Embryonic facial prominence (tissue), 1 donor: ENCODE results near the gene BCKDHA.
"Not testable (repeated sequence)": the region's sequence is repeated elsewhere in the genome, so short reads cannot be mapped to it uniquely, and the experiment has no call there.

Source experiments
- DNase-seq: peaks from one replicate; pipeline ENCODE4 v3.0.0-alpha.2; 2016; ENCODE audit errors: extremely low spot score

BCKDHA gene

DNA sequence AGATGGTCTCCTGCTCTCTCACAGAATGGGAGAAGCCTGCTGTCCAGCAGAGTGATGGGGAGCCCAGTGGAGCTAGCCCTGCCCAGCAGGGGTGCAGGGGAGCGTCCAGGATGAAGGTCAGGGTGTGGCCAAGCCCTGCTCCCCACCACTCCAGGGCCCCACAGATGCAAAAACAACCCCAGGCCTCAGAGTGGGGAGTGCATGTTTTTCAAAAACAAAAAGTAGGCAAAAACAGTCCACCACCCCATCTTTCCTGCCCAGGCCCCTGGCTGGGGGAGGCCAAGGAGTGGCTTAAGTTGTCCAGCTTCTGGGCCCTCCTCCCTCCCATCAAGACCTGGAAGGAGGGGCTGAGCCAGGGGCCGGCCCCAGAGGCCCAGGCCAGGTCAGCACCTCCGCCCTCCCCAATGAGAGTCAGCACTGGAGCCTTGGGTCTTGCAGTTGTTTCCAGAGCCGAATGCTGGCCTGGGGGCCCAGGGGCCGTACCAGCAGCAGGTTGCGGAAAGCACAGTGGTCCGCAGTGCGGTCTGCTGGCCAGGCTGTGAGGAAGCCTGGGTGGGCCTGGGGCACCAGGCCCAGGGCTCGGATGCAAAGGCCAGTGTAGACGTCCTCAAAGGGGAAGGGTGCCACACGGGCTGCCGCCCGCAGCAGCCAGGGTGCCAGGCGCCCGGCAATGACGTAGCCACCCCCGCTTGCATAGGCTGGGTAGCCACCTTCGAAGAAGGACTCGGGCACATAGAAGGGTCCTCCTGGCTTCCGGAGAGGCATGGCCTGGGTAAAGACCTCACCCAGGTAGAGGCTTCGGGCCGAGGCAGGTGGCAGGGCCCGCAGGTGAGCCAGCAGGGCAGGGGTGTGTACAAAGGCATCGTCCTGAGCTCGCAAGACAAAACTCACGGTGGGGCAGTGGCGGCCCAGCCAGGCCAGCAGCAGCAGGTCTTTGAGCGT is 27.8 kb downstream of the BCKDHA start:
- DNase-seq, result no peak

DNA sequence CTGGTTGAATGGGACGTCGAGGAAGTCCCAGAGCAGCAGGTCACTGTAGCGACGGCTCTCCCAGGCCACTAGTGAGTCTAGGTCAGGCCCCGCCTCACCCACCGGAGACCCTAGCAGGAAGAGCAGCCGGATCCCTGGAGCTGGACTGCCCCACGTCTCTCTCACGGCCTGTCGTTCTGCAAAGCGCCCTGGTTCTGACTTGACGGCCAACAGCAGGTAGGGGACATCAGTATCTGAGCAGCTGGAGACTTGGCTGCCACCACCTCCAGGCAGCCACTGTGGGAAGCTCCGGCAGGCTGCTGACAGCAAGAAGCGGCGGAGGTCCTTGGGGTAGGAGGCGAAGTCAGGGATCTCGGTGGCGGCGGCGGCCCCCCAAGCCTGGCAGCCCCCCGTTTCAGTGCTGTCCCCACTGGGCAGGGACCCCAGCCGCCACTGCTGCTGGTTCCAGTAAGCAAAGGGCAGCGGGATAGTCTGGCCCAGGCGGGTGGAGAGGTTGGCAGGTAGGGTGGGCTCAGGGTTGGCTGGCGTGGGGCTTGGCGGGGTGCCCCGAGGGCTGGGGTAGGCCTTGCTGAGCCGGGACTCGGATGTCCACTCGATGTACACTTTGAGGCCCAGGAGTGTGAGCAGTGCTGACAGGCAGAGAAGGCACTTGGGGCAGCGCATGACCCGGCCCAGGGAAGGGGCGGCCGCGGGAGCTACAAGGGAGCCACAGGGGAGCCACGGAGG is 28.7 kb downstream of the BCKDHA start:
- no peak for DNase-seq

DNA sequence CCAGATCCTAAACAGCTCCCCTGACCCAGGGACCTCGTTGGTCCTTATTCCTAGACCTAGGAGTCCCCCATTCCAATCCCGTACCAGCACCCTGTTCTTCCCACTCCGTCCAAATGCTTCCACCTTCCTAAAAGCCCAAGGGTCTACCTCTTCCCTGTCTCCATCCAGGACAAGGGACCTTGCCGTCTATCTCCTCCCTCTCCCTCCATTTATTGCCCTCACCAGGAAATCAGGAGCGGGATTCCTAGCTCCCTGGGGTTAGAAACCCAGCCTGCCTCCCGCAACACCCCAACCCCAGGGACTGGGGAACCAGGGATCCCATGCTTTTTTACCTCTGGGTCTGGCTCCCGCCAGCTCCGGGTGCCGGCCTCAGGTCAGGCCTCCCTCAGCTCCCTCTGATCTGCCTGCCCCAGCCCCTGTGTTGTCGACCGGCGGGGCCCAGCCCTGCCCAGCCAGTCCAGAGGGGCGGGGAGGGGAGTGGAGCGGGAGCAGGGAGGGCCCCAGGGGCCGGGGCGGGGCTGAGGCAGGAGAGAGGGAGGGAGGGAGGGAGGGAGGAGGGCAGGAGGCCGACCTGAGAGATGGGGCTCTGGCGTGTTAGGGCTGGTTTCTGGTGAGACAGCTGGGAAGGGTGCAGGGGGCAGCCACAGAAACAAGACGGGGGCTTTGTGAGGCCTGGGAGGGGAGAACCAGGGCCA is 29.5 kb downstream of the BCKDHA start, which contains the start of gene B3GNT8:
TSS of gene B3GNT8 (minus strand) at position 423 of the 695 bp plus-strand sequence. CDS start 596 bp downstream, outside the sequence.
- no peak for DNase-seq

DNA sequence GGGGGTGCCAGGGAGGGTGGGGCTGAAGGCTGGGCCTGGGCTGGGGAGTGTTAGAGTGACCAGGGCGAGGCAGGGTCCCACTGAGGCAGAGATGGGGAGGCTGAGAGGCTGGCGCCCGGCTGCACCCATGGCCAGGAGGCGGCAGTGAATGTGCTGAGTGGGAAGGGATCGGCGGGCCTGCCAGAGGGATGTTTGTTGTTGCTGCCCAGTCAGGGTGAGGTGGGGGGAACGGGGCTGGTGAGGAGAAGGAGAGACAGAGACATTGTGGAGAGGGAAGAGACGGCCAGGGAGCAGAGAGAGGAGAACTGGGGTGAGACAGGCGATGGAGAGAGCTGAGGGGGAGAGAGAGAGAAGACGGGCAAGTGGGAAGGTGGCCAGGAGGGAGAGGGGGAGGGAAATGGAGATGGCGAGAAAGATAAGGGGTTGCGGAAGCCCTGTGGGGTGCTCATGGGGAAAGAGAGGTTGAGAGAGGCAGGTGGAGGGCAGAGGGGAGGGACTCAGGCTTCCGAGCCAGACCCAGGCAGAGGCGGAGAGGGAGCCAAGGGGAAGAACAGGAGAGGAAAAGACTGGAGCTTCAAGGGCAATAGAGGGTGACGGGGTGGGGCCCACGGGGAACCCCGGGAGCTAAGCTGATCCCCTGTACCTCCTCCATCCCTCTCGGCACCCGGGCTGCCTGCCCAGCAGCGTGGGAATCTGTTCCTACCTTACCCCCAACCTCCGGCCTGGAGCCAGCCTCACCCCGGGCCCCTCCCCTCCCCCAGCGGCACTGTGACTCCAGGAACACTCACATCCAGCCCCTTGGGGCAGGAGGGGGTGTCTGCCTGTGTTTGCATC is 30.2 kb downstream of the BCKDHA start:
- DNase-seq, result peak; percentile 18

DNA sequence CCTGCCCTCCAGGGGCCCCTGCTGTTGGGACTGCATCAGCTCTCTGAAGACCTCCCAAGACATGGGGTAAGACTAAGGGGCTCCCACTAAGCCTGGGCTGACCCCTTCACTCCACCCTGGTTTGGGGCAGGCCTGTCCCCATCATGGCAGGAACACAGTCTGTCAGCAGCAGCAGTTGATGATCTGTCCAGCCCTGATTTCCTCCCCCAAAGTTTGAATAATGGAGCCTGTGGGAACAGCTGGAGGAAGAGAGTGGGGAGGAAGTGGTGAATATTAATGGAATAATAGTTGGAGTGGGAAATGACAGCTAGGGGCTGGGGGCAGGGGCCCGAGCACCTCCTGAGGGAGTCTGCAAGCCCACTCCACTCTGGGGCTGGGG is 30.9 kb downstream of the BCKDHA start:
- DNase-seq, result no peak

DNA sequence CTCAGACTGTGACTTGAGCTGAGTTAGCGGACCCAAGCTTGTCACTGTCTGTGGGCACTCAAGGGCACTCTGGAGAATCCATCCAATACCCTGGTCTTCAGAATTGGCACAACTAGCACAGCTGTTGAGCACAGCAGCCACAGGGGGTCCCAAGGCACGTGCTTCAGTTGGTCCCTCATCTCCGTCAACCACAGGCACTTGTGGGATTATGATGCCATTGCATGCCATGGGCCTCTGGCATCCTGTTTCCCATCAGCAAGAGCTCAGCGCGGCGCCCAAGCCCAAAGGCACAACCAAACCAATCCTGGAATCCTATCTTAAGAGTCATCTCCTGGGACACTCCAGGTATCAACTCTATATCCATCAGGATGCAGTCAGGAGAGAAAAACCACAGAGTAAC is 33.3 kb downstream of the BCKDHA start:
- no peak for DNase-seq

DNA sequence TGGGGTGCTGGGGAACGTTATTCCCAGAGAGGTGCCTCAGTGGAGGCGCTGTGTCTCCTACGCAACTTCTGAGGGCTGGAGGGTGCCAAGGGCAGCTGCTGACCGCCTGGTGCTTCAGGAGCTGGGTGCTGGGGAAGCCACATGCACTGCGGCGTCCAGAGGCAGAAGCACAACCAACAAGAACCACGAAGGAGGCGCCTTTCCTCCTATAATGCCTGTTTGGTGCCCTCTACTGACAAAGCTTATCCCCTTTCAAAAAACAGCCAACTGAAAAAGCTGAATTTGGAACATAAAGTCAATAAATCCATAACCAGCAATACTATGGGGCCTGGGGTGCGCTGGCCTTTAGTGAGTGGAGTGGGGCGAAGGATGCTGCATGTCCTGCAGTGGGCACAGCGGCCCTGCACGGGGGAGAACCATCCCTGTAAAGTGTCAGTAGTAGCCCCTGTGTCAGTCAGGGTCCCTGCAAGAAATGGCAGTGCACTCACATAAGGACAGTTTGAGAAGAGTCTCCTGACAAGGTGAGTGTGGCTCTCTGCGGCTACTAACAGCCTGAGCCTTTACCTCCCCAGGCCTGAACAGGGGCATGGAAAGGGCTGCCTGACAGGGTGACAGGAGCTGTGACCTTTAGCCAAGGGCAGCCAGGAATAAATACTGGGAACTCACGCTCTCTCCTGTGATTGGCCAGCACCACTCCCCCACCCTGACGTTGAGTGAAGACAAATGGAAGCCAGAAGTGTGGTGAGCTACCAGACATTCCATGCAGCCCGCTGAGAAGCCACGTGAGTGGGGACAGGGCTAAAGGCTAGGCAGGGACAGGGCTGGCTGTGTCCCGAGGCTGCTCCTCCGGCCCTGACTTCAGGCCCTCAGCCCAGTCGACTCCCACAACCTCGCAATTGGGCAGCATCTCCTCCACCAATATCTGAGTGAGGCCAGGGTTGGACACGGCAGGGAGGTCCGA is 34.1 kb downstream of the BCKDHA start:
- no peak for DNase-seq

DNA sequence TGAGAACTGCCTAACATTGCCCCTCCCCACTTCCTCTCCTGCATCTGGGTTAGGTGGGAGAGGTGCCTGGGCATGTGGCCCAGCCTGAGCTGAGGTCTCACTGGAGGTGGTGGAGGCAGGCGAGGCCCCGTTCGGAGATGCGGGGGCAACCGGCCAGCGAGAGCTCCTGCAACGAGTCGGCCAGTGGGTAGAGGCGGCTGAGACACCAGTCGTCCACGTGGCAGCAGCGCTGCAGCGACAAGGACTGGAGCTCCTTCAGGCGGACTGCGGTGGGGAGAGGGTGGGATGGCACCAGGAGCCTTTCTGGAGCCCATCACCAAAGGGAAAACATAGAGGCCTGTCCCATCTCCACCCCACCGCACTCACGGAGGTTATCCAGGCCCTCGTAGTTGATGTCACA is 35.6 kb downstream of the BCKDHA start:
- DNase-seq, result no peak

DNA sequence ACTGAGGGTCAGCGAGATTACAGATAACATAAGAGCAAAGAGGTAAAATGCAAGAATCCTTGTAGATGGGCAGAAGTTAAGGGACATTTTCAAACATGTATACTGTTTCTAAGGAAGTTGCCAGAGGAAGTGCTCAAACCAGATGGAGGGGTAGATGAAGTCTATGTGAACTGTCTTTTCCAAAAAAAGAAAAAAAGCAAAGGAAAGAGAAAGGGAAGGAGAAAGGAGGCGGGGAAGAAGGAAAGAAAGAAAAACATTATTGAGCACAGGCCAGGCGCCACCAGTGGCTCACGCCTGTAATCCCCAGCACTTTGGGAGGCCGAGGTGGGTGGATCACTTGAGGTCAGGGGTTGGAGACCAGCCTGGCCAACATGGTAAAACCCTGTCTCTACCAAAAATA is 36.8 kb downstream of the BCKDHA start:
- DNase-seq, result no peak

DNA sequence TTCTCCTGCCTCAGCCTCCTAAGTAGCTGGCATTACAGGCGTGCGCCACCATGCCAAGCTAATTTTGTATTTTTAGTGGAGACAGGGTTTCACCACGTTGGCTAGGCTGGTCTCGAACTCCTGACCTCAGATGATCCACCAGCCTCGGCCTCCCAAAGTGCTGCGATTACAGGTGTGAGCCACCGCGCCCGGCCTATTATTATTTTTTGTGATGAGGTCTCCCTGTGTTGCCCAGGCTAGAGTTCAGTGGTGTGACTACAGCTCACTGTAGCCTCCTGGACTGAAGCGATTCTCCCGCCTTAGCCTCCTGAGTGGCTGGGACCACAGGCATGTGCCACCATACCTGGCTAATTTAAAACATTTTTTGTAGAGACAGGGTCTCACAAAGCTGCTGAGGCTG is 37.8 kb downstream of the BCKDHA start:
- not testable (repeated sequence) for DNase-seq

DNA sequence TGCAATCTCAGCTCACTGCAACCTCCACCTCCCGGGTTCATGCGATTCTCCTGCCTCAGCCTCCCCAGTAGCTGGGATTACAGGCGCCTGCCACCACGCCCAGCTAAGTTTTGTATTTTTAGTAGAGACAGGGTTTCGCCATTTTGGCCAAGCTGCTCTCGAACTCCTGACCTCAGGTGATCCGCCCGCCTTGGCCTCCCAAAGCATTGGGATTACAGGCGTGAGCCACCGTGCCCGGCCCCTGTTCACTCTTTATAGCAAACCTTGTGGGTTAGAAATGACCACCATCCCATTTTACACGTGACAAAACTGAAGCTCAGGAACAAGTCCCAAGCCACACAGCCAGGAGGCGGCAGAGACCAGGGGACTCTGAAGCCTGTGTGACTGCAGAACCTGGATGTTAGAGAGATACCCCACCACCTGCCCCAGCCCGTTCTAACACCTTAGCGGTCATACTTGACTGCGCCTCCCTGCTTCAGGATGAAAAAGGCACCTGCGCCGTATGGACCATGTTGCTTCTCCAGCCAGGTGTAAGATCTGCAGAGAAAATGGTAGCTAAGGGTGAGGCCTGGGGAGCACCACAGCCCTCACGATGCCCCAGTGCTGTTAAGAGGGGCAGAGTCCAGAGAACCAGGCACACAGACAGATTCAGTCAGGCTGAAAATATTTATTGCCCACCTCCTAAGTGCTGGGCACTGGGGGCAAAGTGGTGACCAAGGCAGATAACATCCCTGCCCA is 38.5 kb downstream of the BCKDHA start:
- DNase-seq, result no peak

DNA sequence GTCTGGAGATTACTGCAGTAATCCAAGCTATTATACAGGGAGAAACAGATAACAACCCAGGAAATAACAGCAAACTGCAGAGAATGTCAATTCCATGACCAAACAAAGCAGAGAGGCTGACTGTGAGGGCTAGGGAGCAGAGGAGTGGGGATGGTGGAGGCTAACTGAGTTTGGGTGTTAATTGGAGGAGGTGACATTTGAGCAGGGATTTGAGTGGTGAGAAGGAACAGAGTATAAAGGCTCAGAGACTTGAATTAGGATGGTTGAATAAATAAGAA is 39.0 kb downstream of the BCKDHA start:
- no peak for DNase-seq

DNA sequence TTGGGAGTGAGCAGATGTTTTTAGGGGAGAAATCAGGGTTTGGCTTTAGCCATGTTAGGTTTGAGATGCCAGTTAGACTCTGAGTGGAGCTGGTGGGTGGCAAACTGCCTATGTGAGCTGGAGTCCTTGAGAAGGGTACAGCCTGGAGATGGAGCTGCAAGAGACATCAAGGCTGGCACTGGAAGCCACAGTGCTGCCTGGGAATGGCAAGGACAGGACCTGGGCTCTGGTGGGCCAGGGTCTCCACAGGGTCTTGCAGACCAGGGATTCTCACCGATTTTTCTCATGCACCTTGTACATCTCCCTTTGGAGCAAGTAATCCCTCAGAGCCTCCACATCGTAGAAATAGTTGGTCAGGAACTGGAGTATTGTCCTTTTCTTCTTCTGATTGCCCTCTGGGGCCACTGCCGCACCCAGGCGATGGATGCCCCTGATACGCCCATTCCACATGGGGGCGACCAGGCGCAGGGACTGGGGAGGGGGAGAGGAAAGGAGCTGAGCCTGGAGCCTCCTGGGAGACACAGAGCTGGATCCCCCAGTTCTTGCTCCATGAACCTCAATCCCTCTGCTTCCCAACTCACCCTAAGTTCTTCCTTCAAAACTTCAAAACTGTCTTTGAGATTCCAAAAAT is 40.4 kb downstream of the BCKDHA start:
- DNase-seq, result no peak

DNA sequence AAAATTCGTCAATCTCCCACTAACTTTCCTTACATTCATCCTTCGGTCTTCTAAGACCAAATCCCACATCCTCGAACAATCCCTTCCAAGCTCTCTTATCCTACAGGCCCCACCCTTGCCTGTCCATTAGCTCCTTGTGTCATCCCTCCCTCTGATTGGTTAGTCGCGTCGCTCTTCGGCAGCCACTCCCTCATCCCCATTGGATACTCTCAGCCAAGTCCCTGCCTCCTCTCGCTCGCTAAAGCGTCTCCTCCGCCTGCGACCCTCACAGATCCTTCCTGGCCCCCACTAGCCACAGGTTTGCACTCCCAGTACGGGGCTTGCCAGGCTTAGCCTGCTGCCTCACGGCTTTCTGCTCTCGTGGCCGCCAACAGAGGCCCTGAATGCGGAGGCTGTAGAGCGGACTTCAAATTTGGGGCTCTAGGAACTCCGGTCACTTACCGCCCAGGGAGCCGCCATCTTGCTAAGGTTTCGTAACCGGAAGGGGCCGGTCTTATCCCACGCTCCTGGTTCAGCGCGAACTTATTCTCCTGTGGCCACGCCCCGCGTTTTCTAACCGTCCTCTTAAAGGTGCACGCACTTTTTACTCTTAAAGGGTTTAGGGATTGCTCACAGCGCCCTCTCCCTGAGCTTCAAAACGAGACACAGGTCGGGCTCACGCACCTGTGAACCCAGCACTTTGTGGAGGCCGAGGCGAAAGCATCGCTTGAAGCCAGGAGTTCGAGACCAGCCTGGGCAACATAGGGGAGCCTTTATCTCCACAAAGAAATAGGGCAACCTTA is 42.0 kb downstream of the BCKDHA start, which contains the start of gene DMAC2:
TSS of gene DMAC2 (minus strand) at position 472 of the 782 bp plus-strand sequence. CDS start at position 459, 13 bp downstream.
- peak; percentile 95 for DNase-seq

DNA sequence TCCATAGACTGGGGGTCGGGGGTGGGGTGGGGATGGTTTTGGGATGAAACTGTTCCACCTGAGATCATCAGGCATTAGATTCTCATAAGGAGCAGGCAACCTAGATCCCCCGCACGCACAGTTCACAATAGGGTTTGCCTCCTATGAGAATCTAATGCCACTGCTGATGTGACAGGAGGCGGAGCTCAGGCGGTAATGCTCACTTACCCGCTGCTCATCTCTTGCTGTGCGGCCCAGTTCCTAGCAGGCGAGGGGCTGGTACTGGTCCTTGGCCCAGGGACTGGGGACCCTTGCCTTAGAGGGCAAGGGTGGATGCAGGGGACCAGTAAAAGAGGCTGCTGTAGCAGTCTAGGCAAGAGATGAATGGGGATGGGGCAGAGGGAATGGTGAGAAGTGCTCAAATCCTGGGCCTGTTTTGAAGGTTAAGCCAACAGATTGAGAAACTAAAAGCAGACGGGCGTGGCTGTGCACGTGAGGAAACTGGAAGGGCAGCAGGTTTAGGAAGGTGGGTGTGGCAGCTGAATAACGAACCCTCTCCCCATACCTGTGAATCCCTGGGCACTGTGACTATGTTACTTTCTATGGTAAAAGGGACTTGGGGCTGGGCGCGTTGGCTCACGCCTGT is 43.8 kb downstream of the BCKDHA start:
- no peak for DNase-seq

DNA sequence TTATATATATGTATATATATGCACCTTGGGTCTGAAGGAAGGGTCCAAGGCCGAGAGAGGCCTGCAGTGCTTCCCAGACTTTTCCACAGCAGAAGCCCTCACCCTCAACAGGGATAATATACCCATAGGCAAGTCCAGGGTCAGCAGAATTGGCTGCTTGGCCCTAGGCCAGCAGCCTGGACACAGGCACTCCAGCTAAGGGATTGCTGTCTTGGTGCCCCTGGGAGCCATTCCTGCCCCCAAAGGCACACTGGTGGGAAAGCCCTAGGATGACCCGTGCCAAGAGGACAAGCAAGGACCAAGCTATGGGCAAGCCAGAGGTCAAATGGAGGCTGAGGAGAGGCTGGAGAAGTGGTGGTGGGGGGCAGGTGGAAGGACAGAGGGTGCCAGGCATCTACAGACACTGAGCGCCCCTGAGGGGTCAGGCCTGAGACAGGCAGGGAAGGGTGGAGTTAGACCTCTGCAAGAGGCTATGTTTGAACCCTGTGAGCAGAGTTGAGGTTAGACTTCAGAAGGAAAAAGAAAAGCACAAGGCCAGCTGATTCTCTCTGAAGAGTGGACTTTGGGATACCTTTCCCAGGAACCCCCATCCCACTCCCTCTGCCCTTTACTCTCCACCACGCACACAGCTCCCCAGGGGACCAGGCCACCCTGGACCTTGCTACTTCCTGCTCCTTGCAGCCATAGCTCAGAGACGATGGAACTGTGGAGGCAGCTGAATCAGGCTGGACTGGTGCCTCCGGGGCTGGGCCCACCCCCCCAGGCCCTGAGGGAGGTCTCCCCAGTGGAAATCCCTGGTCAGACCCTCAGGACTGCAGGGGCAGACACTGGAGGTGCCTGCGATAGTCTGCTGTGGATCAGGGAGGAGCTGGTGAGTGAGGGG is 45.1 kb downstream of the BCKDHA start, which contains the start of gene ERICH4:
TSS of gene ERICH4 (plus strand) at position 684 of the 883 bp plus-strand sequence. CDS start at position 698, 14 bp downstream.
- DNase-seq, result no peak
